ENCODE results near the gene CCDC171. TPM values are rescaled to one million over a fixed set of nuclear protein-coding genes. Genes with fewer than 3 reads are reported as not detected.
"Not testable (repeated sequence)": the region's sequence is repeated elsewhere in the genome, so short reads cannot be mapped to it uniquely, and the experiment has no call there.

The CCDC171 gene
- total RNA-seq, 1 donor from 2014 or later, result 2.9 TPM

DNA sequence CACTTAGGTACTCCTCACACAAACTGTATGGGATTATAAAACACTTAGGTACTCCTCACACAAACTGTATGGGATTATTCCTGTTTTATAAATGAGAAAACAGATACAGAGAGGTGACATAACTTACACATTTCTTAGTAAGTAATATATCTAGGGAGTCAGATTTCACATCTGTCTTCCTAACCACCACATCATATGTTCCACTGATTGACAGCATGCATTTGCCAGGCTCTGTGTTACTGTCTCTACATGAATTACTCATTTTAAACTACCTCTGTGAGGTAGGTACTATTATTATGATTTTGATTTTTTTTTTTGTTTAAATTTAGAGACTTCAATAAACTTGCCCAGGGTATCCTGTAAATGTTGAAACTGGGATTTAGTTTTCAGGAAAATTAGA, 232.7 kb downstream of the CCDC171 start:
- H3K36me3 ChIP-seq, result no peaks in the 10 kb centered on the region
- no peak overlapping the region for H3K4me3 ChIP-seq
- intact Hi-C loops (cut with DNase I), result no loop called here
- TF ChIP-seq, protein P1, sequence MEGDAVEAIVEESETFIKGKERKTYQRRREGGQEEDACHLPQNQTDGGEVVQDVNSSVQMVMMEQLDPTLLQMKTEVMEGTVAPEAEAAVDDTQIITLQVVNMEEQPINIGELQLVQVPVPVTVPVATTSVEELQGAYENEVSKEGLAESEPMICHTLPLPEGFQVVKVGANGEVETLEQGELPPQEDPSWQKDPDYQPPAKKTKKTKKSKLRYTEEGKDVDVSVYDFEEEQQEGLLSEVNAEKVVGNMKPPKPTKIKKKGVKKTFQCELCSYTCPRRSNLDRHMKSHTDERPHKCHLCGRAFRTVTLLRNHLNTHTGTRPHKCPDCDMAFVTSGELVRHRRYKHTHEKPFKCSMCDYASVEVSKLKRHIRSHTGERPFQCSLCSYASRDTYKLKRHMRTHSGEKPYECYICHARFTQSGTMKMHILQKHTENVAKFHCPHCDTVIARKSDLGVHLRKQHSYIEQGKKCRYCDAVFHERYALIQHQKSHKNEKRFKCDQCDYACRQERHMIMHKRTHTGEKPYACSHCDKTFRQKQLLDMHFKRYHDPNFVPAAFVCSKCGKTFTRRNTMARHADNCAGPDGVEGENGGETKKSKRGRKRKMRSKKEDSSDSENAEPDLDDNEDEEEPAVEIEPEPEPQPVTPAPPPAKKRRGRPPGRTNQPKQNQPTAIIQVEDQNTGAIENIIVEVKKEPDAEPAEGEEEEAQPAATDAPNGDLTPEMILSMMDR (IDR thresholded peaks at IDR 0.05), result no peak
- H3K9me3 ChIP-seq, result no peaks in the 10 kb centered on the region
- no peaks in the 10 kb centered on the region for H3K27me3 ChIP-seq (ENCODE audit: low read depth)
- no peak for DNase-seq
- no peak overlapping the region for H3K27ac ChIP-seq
- H3K4me1 ChIP-seq, result no peaks in the 10 kb centered on the region
- ATAC-seq, result no peak

DNA sequence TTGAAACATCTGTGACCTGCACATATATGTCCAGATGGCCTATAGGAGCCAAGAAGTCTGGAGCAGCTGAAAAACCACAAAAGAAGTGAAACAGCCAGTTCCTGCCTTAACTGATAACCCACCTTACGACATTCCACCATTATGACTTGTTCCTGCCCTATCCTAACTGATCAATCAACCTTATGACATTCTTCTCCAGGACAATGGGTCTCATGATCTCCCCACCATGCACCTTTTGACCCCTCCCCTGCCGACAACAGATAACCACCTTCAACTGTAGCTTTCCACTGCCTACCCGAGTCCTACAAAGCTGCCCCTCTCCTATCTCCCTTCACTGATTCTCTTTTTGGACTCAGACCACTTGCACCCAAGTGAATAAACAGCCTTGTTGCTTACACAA, 233.8 kb downstream of the CCDC171 start:
- DNase-seq (no peak), ATAC-seq (no peak)
- Histone ChIP-seq H3K27ac (no peak overlapping the region), H3K27me3 (ENCODE audit: low read depth) (no peaks in the 10 kb centered on the region), H3K4me1 (no peaks in the 10 kb centered on the region), H3K36me3 (no peaks in the 10 kb centered on the region), H3K9me3 (no peaks in the 10 kb centered on the region), H3K4me3 (no peak overlapping the region)
- intact Hi-C loops (cut with DNase I), result no loop called here
- TF ChIP-seq, protein P1 (IDR thresholded peaks at IDR 0.05), result no peak

GRCh38 chr9:15810219-15810899, 257.5 kb downstream of the CCDC171 start:
- H3K4me3 ChIP-seq; H3K9me3 ChIP-seq; intact Hi-C loops (cut with DNase I); H3K27ac ChIP-seq; H3K4me1 ChIP-seq; ATAC-seq; DNase-seq; H3K36me3 ChIP-seq; H3K27me3 ChIP-seq (ENCODE audit: low read depth): not testable (repeated sequence)

DNA sequence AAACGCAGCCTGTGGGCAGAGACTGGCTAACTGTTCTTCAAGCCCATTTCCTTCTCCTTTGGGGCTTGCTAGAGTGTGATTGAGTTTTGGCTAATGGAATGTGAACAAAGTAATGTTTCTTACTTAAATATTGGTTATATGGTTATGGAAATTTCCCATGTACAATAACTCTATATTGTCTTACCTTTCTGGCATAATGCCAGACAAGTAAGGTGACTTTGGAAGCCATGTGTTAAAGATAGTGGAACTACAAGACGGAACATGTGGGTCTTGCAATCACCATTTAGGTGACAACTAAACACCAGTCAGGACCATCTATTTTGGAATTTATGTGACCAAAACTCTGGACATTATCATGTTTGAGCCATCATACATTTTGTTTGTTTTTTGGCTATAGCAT, 260.2 kb downstream of the CCDC171 start:
- intact Hi-C loops (cut with DNase I), result no loop called here
- no peaks in the 10 kb centered on the region for H3K36me3 ChIP-seq
- no peaks in the 10 kb centered on the region for H3K27me3 ChIP-seq (ENCODE audit: low read depth)
- H3K9me3 ChIP-seq, result no peaks in the 10 kb centered on the region
- DNase-seq, result no peak
- no peak overlapping the region for H3K27ac ChIP-seq
- no peak overlapping the region for H3K4me3 ChIP-seq
- no peaks in the 10 kb centered on the region for H3K4me1 ChIP-seq
- TF ChIP-seq, protein P1 (IDR thresholded peaks at IDR 0.05), result no peak
- no peak for ATAC-seq

- DNase-seq, result no peak
Observed at GRCh38 chr9:15824310-15824709, 271.5 kb downstream of the CCDC171 start.

GRCh38 chr9:15831384-15831783, 278.5 kb downstream of the CCDC171 start:
- TF ChIP-seq, protein P1 (IDR thresholded peaks at IDR 0.05), result no peak
- Histone ChIP-seq H3K27ac (no peak overlapping the region), H3K27me3 (ENCODE audit: low read depth) (no peaks in the 10 kb centered on the region), H3K36me3 (no peaks in the 10 kb centered on the region), H3K4me1 (no peaks in the 10 kb centered on the region), H3K4me3 (no peak overlapping the region), H3K9me3 (no peaks in the 10 kb centered on the region)
- ATAC-seq (no peak), DNase-seq (no peak)
- intact Hi-C loops (cut with DNase I), result no loop called here

More at GRCh38 chr9:15824310-15824709, 271.5 kb downstream of the CCDC171 start:
- intact Hi-C loops (cut with DNase I), result no loop called here
- Histone ChIP-seq H3K27me3 (ENCODE audit: low read depth) (no peaks in the 10 kb centered on the region), H3K27ac (no peak overlapping the region), H3K4me1 (no peaks in the 10 kb centered on the region), H3K4me3 (no peak overlapping the region), H3K36me3 (no peaks in the 10 kb centered on the region), H3K9me3 (no peaks in the 10 kb centered on the region)
- TF ChIP-seq, protein P1 (IDR thresholded peaks at IDR 0.05), result no peak
- no peak for ATAC-seq
